ENCODE results near the gene ZMYND15.
"Not testable (repeated sequence)": the region's sequence is repeated elsewhere in the genome, so short reads cannot be mapped to it uniquely, and the experiment has no call there.

Gene ZMYND15, protein sequence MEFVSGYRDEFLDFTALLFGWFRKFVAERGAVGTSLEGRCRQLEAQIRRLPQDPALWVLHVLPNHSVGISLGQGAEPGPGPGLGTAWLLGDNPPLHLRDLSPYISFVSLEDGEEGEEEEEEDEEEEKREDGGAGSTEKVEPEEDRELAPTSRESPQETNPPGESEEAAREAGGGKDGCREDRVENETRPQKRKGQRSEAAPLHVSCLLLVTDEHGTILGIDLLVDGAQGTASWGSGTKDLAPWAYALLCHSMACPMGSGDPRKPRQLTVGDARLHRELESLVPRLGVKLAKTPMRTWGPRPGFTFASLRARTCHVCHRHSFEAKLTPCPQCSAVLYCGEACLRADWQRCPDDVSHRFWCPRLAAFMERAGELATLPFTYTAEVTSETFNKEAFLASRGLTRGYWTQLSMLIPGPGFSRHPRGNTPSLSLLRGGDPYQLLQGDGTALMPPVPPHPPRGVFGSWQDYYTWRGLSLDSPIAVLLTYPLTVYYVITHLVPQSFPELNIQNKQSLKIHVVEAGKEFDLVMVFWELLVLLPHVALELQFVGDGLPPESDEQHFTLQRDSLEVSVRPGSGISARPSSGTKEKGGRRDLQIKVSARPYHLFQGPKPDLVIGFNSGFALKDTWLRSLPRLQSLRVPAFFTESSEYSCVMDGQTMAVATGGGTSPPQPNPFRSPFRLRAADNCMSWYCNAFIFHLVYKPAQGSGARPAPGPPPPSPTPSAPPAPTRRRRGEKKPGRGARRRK

DNA sequence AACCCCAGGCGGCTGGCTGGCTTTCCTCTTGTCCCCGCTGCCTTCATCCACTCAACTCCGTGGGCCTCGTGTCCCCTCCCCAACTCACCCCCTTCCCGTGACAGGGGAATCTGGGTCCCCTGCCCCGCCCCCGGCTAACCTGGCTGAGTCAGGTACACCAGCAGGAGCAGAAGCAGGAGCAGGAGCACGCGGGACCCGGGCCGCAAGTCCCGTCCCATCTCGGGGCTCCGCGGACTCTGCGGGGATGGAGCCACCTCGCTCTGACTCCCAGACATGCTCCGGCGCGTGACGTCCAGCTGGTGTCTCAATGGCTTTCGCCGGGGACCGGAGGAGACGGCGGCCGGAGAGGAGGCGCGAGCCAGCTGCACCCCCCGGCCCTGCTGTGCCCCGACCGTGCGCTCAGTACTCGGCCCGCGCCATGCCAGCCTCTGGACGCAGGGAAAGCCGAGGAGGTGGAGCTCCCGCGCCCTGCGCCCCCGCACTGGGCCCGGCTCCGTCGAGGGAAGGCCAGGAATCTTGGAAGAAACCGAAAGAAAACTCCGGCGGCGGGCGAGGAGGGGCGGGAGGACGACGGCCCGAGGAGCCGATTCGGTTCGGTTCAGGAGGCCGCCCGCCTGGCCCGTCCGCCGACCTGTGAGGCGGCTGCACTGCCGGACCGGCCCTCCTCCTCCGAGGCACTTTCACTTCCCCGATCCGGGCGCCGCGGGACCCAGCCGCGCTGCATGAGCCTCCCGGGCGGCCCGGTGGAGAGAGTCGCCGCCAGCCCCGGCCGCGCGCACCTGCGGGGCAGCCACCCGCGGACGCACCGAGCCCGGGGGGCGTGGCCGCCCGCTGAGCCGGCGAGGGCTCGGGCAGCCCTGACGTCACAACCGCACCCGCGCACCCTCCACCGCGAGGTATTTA is at the start of gene ZMYND15, which contains the start of gene CXCL16:
TSS of gene ZMYND15 (plus strand) at position 712 of the 903 bp plus-strand sequence. CDS start 716 bp downstream, outside the sequence.
TSS of gene CXCL16 (minus strand) at position 807 of the 903 bp plus-strand sequence. CDS start at position 218, 589 bp downstream.
- H3K4me3 Mint-ChIP-seq, result peak within 1 kb of the TSS; percentile 85
- peak within 1 kb of the TSS; percentile 75 for H3K27ac Mint-ChIP-seq
- H3K27me3 Mint-ChIP-seq, result no peaks in the 10 kb centered on the region
- H3K9me3 Mint-ChIP-seq (ENCODE audit: low read depth), result no peaks in the 10 kb centered on the region
- H3K36me3 Mint-ChIP-seq, result no peaks in the 10 kb centered on the region
- peaks cover 17% of the 10 kb centered on the region for H3K4me1 Mint-ChIP-seq (ENCODE audit: low read depth)

DNA sequence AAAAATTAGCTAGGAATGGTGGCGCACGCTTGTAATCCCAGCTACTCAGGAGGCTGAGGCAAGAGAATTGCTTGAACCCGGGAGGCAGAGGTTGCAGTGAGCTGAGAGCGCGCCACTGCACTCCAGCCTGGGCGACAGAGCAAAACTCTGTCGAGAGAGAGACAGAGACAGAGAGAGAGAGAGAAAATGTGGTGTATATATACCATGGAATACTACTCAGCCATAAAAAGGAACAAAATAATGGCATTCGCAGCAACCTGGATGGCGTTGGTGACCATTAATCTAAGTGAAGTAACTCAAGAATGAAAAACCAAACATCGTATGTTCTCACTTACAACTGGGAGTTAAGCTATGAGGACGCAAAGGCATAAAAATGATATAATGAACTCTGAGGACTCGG is 49.8 kb upstream of the ZMYND15 start:
- not testable (repeated sequence) for H3K9me3 Mint-ChIP-seq (ENCODE audit: low read depth)
- peaks cover 21% of the 10 kb centered on the region for H3K36me3 Mint-ChIP-seq

DNA sequence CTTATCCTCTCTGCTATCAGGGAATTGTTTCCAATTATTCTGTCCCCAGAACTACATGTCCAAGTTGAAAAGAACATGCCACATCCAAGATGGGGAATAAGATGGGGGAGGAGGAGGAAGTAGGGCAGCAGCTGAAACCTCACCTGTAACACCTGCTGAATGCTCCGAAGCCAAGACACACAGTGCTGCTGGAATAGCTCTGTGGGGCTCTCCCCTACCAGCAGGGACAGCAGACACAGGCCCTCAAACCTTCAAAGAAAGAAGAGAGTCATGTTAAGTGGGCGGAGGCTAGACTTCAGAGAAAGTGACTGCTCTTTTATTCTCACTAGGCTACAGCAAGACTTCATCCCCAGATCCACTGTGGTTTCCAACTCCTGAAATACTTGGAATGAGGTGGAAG is 48.9 kb upstream of the ZMYND15 start:
- H3K9me3 Mint-ChIP-seq (ENCODE audit: low read depth), result no peaks in the 10 kb centered on the region
- H3K4me1 Mint-ChIP-seq (ENCODE audit: low read depth), result peaks cover 44% of the 10 kb centered on the region
- H3K36me3 Mint-ChIP-seq, result peaks cover 17% of the 10 kb centered on the region
- H3K27me3 Mint-ChIP-seq, result no peaks in the 10 kb centered on the region
- peak overlapping the region; percentile 17 for H3K27ac Mint-ChIP-seq
- H3K4me3 Mint-ChIP-seq, result no peak overlapping the region

More for the DNA sequence above, 49.8 kb upstream of the ZMYND15 start:
- H3K4me1 Mint-ChIP-seq (ENCODE audit: low read depth), result peaks cover 44% of the 10 kb centered on the region
- H3K27me3 Mint-ChIP-seq, H3K27ac Mint-ChIP-seq, H3K4me3 Mint-ChIP-seq: not testable (repeated sequence)

DNA sequence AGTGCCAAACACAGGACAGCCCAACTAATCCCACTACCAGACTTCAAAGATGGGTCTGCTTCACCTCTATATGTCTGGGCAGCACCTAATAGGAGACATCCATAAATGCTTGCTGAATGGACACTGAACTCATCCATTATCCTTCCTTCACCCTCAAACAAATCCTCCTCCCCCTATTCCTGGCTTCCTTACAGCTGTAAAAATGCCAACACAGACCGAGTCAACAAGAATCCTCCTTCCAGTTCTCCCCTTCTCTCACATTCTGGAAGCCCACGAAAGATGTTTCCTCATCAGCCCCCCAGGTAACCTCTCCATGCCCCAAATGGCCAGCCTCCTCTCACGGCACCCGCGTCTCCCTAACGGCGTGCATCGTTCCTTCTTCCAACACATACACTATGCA is 47.9 kb upstream of the ZMYND15 start:
- Mint-ChIP-seq H3K27me3 (no peaks in the 10 kb centered on the region), H3K4me1 (ENCODE audit: low read depth) (peaks cover 48% of the 10 kb centered on the region), H3K9me3 (ENCODE audit: low read depth) (no peaks in the 10 kb centered on the region), H3K36me3 (peaks cover 13% of the 10 kb centered on the region), H3K27ac (no peak overlapping the region), H3K4me3 (no peak overlapping the region)

DNA sequence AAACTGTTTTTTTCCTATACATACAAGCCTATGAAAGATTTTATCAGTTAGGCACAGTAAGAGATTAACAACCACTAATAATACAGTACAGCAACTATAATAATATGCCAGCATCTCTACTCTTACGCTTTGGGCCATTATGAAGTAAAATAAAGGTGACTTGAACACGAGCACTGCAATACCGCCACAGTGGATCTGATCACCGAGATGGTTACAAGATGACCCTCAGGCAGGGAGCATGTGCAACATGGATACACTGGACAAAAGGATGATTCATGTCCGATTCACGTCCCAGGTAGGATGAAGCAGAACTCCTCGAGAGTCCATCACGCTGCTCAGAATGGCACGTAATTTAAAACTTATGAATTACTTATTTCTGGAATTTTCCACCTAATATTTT is 46.2 kb upstream of the ZMYND15 start:
- Mint-ChIP-seq H3K36me3 (peaks cover 8% of the 10 kb centered on the region), H3K4me3 (no peak overlapping the region)

DNA sequence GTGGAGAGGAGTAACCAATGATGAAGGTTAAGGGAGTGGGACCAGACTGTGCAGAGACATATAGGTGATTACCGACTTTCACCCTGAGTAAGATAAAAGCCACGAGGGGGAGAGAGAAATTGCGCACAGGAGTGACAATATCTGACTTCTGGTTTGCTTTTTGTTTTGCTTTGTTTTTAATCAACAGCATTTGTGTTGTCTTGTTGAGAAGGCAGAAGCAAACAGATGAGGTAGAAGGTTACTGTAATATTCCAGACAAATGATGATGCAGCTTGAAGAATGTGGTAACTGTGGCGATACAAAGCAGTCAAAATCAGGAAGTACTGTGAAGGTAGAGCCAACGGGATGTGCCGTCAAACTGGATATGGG is 43.2 kb upstream of the ZMYND15 start:
- no peaks in the 10 kb centered on the region for H3K9me3 Mint-ChIP-seq (ENCODE audit: low read depth)
- H3K4me3 Mint-ChIP-seq, result peak overlapping the region; percentile 47
- peak overlapping the region; percentile 76 for H3K27ac Mint-ChIP-seq
- H3K27me3 Mint-ChIP-seq, result no peaks in the 10 kb centered on the region
- peaks cover 2% of the 10 kb centered on the region for H3K36me3 Mint-ChIP-seq
- peaks cover 35% of the 10 kb centered on the region for H3K4me1 Mint-ChIP-seq (ENCODE audit: low read depth)

More for the DNA sequence above, 46.2 kb upstream of the ZMYND15 start:
- Mint-ChIP-seq H3K4me1 (ENCODE audit: low read depth) (peaks cover 51% of the 10 kb centered on the region), H3K27ac (no peak overlapping the region), H3K27me3 (no peaks in the 10 kb centered on the region), H3K9me3 (ENCODE audit: low read depth) (no peaks in the 10 kb centered on the region)

DNA sequence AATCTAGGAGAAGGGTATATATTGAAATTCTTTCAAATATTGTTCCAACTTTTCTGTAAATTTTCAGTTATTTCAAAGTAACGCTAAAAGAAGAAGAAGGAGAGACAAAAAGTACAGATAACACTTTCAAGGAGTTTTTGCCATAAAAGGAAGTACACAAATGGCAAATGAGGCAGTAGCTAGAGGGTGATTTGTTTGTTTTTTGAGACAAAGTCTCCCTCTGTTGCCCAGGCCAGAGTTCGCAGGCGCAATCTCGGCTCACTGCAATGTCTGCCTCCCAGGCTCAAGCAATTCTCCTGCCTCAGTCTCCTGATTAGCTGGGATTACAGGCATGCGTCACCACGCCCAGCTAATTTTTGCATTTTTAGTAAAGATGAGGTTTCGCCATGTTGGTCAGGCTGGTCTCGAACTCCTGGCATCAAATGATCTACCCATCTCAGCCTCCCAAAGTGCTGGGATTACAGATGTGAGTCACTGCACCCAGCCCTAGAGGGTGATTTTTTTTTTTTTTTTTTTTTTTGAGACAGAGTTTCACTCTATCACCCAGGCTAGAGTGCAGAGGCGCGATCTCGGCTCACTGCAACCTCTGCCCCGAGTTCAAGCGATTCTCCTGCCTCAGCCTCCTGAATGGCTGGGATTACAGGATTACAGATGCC is 40.1 kb upstream of the ZMYND15 start:
- H3K36me3 Mint-ChIP-seq; H3K4me3 Mint-ChIP-seq; H3K27me3 Mint-ChIP-seq; H3K27ac Mint-ChIP-seq; H3K9me3 Mint-ChIP-seq (ENCODE audit: low read depth): not testable (repeated sequence)
- H3K4me1 Mint-ChIP-seq (ENCODE audit: low read depth), result peaks cover 48% of the 10 kb centered on the region

DNA sequence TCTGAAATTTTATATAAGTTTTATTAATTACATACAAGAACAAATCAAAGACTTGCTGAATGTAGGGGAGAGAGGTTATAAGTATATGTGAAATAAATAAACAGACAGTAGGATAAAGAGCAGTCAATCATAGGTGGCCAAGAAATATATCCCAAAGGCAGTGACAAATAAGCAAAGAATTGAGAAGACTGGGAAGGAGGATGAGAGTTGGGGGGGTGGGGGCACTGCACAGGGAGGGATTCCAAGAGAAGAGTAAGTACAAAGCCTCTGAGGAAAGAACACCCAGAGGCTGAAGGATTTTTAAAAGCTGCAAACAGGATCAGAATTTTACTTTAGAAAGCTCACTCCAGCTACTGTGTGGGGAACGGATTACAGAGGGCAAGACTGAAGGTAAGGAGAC is 38.5 kb upstream of the ZMYND15 start:
- Mint-ChIP-seq H3K27me3 (no peaks in the 10 kb centered on the region), H3K4me3 (peak overlapping the region; percentile 97), H3K9me3 (ENCODE audit: low read depth) (no peaks in the 10 kb centered on the region), H3K27ac (peak overlapping the region; percentile 54), H3K36me3 (peaks cover 6% of the 10 kb centered on the region), H3K4me1 (ENCODE audit: low read depth) (peaks cover 59% of the 10 kb centered on the region)

DNA sequence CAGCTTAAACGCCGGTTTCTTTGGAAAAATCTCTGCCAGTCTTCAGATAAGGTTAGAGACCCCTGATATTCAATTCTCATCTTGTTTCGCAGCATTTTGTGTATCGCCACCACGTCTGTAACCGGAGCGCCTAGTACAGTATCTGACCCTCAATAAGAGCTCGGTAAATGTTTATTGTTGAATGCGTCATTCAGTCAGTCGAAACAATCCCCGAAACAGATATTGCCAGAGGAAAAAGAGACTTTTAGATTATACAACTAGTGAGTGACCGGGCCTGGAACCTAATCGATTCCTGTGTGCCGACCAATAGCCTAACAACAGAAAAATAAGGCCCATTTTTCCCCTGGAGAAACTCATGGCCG is 36.3 kb upstream of the ZMYND15 start:
- Mint-ChIP-seq H3K27me3 (no peaks in the 10 kb centered on the region), H3K4me1 (ENCODE audit: low read depth) (peaks cover 51% of the 10 kb centered on the region), H3K36me3 (peaks cover 4% of the 10 kb centered on the region), H3K4me3 (peak overlapping the region; percentile 97), H3K27ac (peak overlapping the region; percentile 95), H3K9me3 (ENCODE audit: low read depth) (no peaks in the 10 kb centered on the region)

DNA sequence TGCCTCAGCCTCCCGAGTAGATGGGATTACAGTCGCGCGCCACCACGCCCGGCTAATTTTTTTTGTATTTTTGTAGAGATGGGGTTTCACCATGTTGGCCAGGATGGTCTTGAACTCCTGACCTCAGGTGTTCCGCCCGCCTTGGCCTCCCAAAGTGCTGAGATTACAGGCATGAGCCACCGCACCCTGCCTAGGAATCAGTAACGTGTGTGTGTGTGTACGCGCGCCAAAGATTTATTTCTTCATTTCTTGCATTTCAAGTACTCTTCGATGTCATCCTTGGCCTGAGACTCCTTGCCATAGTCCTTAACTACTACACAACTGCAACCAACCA is 35.1 kb upstream of the ZMYND15 start:
- peak overlapping the region; percentile 97 for H3K4me3 Mint-ChIP-seq
- H3K27ac Mint-ChIP-seq, result peak overlapping the region; percentile 95
- not testable (repeated sequence) for H3K36me3 Mint-ChIP-seq; H3K27me3 Mint-ChIP-seq; H3K9me3 Mint-ChIP-seq (ENCODE audit: low read depth)
- peaks cover 54% of the 10 kb centered on the region for H3K4me1 Mint-ChIP-seq (ENCODE audit: low read depth)

DNA sequence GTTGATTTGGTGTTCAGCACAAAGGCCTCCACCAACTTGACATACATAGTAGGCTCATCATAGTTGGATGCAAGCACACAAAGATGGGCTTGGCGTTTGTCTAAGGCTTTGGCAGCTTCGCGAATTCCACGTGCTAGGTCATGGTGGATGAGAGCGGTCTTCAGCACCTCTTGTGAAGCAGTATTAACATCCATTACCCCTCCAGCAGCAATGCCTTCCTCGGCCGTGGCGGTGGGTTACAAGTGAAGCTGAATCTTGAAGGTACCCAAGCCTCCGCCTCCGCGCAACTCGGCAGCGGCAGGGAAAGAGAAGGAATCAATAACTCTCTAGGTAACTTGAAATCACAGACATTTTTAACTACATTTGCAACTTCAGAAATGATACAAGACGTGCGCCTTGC is 34.6 kb upstream of the ZMYND15 start:
- H3K27ac Mint-ChIP-seq, result peak overlapping the region; percentile 95
- peaks cover 4% of the 10 kb centered on the region for H3K36me3 Mint-ChIP-seq
- peaks cover 58% of the 10 kb centered on the region for H3K4me1 Mint-ChIP-seq (ENCODE audit: low read depth)
- peak overlapping the region; percentile 97 for H3K4me3 Mint-ChIP-seq
- H3K9me3 Mint-ChIP-seq (ENCODE audit: low read depth), result no peaks in the 10 kb centered on the region
- H3K27me3 Mint-ChIP-seq, result no peaks in the 10 kb centered on the region

DNA sequence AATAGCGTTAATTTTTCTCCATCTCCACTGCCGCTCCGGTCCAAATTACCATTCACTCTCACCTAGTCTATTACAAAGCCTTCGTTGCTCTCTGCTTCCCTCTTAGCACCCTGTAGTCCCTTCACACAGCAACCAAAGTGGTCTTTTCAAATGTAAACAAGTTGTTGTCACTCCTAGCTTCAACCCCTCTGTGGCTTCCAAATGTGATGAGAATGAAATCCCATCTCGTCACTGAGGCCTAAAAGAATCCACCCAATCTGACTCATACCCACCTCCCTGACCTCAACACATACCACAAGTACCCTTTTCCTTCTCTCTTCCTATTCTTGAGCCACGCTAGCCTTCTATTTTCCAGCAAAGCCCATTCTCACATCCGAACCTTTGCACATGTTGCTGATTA is 33.5 kb upstream of the ZMYND15 start:
- Mint-ChIP-seq H3K27ac (peak overlapping the region; percentile 59), H3K4me3 (peak overlapping the region; percentile 48), H3K27me3 (no peaks in the 10 kb centered on the region), H3K9me3 (ENCODE audit: low read depth) (no peaks in the 10 kb centered on the region), H3K36me3 (peaks cover 4% of the 10 kb centered on the region), H3K4me1 (ENCODE audit: low read depth) (peaks cover 56% of the 10 kb centered on the region)

DNA sequence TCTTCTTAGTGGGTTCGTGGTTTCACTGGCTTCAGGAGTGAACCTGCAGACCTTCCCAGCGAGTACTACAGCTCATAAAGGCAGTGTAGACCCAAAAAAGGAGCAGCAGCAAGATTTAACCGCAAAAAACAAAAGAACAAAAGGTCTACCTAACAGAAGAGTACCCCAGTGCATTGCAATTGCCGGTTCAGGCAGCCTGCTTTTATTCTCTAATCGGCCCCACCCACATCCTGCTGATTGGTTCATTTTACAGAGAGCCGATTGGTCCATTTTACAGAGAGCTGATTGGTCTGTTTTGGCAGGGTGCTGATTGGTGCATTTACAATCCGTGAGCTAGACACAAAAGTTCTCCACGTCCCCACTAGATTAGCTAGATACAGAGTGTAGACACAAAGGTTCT is 31.2 kb upstream of the ZMYND15 start:
- H3K27me3 Mint-ChIP-seq, result no peaks in the 10 kb centered on the region
- H3K4me1 Mint-ChIP-seq (ENCODE audit: low read depth), result peaks cover 51% of the 10 kb centered on the region
- peak overlapping the region; percentile 68 for H3K4me3 Mint-ChIP-seq
- H3K9me3 Mint-ChIP-seq (ENCODE audit: low read depth), result no peaks in the 10 kb centered on the region
- peak overlapping the region; percentile 65 for H3K27ac Mint-ChIP-seq
- peaks cover 3% of the 10 kb centered on the region for H3K36me3 Mint-ChIP-seq

All from activated naive CD8-positive, alpha-beta T cell (primary cell).